WERI-Rb-1 (cell line): Measurements from ENCODE around the gene POR.

ENCODE experiments used
- DNase-seq: peaks from one replicate; pipeline ENCODE4 v3.0.0-alpha.2; 2020
- H3K27ac ChIP-seq: fragments of 250-450 bp; sonication (Bioruptor Pico); 2 replicates; pipeline ENCODE4 v1.5.1; 2020; ENCODE audit warnings: mild to moderate bottlenecking, moderate library complexity
- H3K27me3 ChIP-seq: fragments of 250-450 bp; sonication (Bioruptor Pico); 2 replicates; pipeline ENCODE4 v1.5.1; 2021; ENCODE audit warnings: mild to moderate bottlenecking, low read depth, moderate library complexity; ENCODE audit not compliant: insufficient read depth, severe bottlenecking
- H3K36me3 ChIP-seq: fragments of 250-450 bp; sonication (Bioruptor Pico); 2 replicates; pipeline ENCODE4 v1.5.1; 2020; ENCODE audit warnings: mild to moderate bottlenecking, moderate library complexity
- H3K4me3 ChIP-seq: 2 replicates; pipeline ENCODE4 v1.5.1; 2011; ENCODE audit warnings: low read depth, mild to moderate bottlenecking, control low read depth, low read length
- H3K9me3 ChIP-seq: fragments of 250-450 bp; sonication (Bioruptor Pico); 2 replicates; pipeline ENCODE4 v1.5.1; 2021; ENCODE audit warnings: mild to moderate bottlenecking, moderate library complexity; ENCODE audit not compliant: severe bottlenecking
- CTCF ChIP-seq: IDR thresholded peaks from 2 replicates; pipeline ENCODE4 v1.5.1; 2011; ENCODE audit warnings: low read depth, mild to moderate bottlenecking, control low read depth, inconsistent platforms, low read length

The POR gene

DNA sequence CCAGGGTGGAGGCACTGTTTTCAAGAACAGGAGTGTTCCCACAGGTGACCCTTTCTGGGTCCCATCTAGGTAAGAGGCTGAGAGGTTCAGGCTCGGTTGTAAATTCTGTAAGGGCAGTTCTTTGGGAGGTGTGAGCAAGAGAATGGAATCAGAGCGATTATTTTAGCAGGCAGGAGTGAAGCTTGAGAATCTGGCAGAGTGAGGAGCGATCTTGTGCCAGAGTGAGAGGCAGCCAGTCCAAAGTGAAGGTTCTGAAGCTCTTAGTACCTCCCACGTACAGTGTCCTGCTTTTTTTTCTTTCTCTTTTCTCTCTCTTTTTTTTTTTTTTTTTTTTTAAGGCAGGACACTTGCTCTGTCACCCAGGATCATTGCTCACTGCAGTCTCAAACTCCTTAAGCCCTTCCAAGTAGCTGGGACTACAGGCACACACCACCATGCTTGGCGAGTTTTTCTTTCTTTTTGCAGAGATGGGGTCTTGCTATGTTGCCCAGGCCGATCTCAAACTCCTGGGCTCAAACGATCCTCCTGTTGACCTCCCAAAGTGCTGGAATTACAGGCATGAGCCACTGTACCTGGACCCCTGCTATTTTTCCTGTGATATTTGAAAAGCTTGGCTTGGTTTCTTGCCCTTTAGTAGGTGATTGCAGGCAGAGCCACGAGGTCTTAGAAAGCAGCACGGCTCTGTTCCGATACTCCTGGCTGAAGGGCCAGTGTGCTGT is 10.9 kb downstream of the POR start:
- peaks cover 2% of the 10 kb centered on the region for H3K9me3 ChIP-seq

GRCh38 chr7:75928568-75928914 is 13.6 kb downstream of the POR start:
- DNase-seq = no peak
- H3K9me3 ChIP-seq = peaks cover 4% of the 10 kb centered on the region
- H3K27ac ChIP-seq = no peak overlapping the region
- H3K4me3 ChIP-seq = no peak overlapping the region
- H3K27me3 ChIP-seq = no peaks in the 10 kb centered on the region
- H3K36me3 ChIP-seq = no peaks in the 10 kb centered on the region
- no peak for TF ChIP-seq CTCF

More for the DNA sequence above, 10.9 kb downstream of the POR start:
- Histone ChIP-seq H3K36me3 (no peaks in the 10 kb centered on the region), H3K27me3 (no peaks in the 10 kb centered on the region), H3K4me3 (no peak overlapping the region), H3K27ac (no peak overlapping the region)
- DNase-seq = no peak
- TF ChIP-seq CTCF = no peak

GRCh38 chr7:75931680-75932079 is 16.7 kb downstream of the POR start:
- no peak for TF ChIP-seq CTCF
- H3K27me3 ChIP-seq = no peaks in the 10 kb centered on the region
- no peaks in the 10 kb centered on the region for H3K36me3 ChIP-seq
- H3K4me3 ChIP-seq = no peak overlapping the region
- H3K27ac ChIP-seq = peak overlapping the region; percentile 65
- peak; percentile 76 for DNase-seq
- peaks cover 4% of the 10 kb centered on the region for H3K9me3 ChIP-seq

DNA sequence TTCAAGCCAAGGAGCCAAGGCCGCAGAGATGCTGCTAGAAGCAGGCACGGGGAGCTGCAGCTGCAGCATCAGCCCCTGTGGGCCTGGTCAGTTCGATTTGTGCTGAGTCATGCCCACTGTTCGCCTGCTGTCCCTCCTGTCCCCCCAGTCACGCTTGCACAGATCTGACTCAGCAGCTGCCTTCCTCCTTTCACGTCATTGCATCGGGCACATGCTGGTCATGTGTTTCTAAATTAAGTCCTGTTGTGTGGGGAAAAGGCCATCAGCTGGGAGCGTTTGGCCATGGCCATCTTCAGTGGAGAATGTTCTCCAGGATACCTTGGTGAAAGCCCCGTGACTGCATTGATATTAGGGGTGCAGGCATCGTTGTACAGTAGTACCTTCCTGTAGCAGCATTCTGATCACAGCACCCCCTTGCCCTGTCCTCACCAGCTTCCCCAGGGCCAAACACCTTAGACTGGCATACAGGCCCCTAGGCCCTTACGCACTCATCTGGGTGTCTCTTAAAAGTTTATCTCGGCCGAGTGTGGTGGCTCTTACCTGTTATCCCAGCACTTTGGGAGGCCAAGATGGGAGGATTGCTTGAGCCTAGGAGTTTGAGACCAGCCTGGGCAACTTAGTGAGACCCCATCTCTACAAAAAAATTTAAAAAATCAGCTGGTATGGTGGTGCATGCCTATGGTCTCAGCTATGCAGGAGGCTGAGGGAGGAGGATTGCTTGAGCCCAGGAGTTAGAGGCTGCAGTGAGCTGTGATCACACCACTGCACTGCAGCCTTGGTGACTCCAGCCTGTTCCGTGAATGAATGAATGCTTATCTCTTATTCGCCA is 23.2 kb downstream of the POR start:
- no peak overlapping the region for H3K27ac ChIP-seq
- DNase-seq = no peak
- H3K9me3 ChIP-seq = no peaks in the 10 kb centered on the region
- H3K4me3 ChIP-seq = no peak overlapping the region
- H3K36me3 ChIP-seq = no peaks in the 10 kb centered on the region
- no peaks in the 10 kb centered on the region for H3K27me3 ChIP-seq
- TF ChIP-seq CTCF = no peak

DNA sequence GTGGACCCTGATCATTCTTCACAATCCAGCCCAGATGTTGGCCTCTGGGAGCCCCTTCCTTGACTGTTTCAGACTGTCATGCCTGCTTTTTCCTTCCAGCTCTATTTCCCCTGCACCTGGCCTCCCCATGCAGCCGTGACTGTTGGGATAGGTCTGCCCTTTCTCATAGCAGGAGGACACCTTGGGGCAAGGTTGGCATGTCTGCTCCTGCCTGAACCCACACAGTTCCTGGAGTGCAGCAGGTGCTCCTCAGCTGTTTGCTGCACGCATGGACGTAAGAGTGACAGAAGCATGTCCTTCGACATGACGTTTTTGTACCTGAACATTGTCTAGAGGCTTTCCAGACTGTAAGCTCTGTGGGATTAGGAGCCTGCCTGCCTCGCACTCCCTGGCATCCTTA is 24.0 kb downstream of the POR start:
- no peak for DNase-seq
- H3K27ac ChIP-seq = no peak overlapping the region

More for the DNA sequence above, 24.0 kb downstream of the POR start:
- TF ChIP-seq CTCF = no peak
- Histone ChIP-seq H3K4me3 (no peak overlapping the region), H3K36me3 (no peaks in the 10 kb centered on the region), H3K9me3 (no peaks in the 10 kb centered on the region), H3K27me3 (no peaks in the 10 kb centered on the region)
